Left ventricle myocardium inferior (tissue), 1 donor: ENCODE measurements around the gene TBC1D22B. TPM values are rescaled to one million over a fixed set of nuclear protein-coding genes. Genes with fewer than 3 reads are reported as not detected.
A peak's percentile ranks its signal among the peaks of the same experiment; 100 is the strongest.

Experiments used
- DNase-seq: peaks from one replicate; pipeline ENCODE4 v3.0.0-alpha.2; 2020
- H3K27ac ChIP-seq: fragments of 200-600 bp; replicated peaks from 2 replicates; pipeline ENCODE4 v1.8.0; 2021
- H3K27me3 ChIP-seq: fragments of 200-600 bp; 2 replicates; pipeline ENCODE4 v1.8.0; 2021; ENCODE audit warnings: low read depth
- H3K36me3 ChIP-seq: fragments of 200-600 bp; 2 replicates; pipeline ENCODE4 v1.8.0; 2021
- H3K4me1 ChIP-seq: fragments of 200-600 bp; 2 replicates; pipeline ENCODE4 v1.8.0; 2021
- H3K4me3 ChIP-seq: fragments of 200-600 bp; 2 replicates; pipeline ENCODE4 v1.8.0; 2021; ENCODE audit warnings: mild to moderate bottlenecking, moderate library complexity
- H3K9me3 ChIP-seq: fragments of 200-600 bp; replicated peaks from 2 replicates; pipeline ENCODE4 v1.8.0; 2021
- intact Hi-C: fragments of 100-400 bp; cut with micrococcal nuclease; formaldehyde crosslinking; loops from one replicate; pipeline ENCODE4 v1.11.0; 2022
- total RNA-seq: library from RNA; stranded (reverse); fragmentation: NEBNext Ultra II Directional; extraction: Animal tissue kit (Norgen Biotek cat#: 25700); gene quantifications from one replicate; pipeline ENCODE4 v1.2.1, GENCODE V29; 2021
- TF ChIP-seq, protein P1 (sequence below): fragments of 200-600 bp; IDR thresholded peaks from 2 replicates; pipeline ENCODE4 v1.8.0; 2021; ENCODE audit warnings: antibody characterized with exemption, mild to moderate bottlenecking, borderline replicate concordance
- donor health status: DM: no; HTN: yes; CAD: no; lungs with severe emphysema.

The TBC1D22B gene
- total RNA-seq, 1 donor from 2014 or later = 6.1 TPM

DNA sequence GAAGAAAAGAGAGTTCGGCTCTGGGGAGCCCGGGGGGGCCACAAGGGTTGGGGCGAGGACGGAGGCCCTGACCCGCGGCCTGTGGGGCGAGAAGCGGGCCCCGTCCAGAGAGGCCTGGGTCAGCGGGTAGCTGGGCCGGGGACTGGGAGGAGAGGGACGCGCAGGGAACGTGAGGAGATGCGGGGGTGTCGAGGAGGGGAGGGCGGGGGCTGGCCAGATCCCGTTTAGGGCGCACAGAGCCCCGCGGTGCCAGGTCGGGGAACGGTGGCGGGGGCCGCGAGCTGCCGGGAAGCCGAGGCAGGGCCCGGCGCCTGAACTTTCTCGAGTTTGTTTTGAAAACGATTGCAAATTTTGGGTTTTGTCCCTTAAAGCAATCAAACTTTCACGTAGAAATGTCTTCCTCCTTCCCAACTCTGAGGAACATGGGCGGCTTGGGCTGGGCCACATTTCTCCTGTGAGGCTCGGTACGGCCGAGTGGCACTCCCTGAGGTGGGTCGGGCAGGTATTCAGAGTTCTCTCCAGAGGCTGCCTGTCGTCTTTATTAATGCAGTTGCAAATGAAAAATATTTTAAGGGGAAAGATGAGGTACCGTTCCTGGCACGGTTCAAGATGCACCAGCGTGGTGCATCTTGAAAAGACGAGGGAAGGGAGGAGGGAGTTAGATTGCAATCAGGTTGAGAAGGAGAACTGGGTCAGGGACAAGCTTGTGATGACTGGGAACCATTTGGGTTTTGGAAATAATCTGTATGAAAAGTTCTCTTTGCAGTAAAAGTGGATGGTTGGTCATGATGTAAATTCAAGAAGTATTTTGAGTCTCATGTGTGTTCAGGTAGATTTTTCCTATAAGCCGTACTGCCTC is 97.2 kb downstream of the TBC1D22B start:
- Histone ChIP-seq H3K4me3 (peak overlapping the region; percentile 87), H3K27me3 (no peaks in the 10 kb centered on the region), H3K27ac (peak overlapping the region; percentile 53), H3K9me3 (no peaks in the 10 kb centered on the region), H3K36me3 (no peaks in the 10 kb centered on the region), H3K4me1 (peaks cover 47% of the 10 kb centered on the region)
- TF ChIP-seq, protein P1, sequence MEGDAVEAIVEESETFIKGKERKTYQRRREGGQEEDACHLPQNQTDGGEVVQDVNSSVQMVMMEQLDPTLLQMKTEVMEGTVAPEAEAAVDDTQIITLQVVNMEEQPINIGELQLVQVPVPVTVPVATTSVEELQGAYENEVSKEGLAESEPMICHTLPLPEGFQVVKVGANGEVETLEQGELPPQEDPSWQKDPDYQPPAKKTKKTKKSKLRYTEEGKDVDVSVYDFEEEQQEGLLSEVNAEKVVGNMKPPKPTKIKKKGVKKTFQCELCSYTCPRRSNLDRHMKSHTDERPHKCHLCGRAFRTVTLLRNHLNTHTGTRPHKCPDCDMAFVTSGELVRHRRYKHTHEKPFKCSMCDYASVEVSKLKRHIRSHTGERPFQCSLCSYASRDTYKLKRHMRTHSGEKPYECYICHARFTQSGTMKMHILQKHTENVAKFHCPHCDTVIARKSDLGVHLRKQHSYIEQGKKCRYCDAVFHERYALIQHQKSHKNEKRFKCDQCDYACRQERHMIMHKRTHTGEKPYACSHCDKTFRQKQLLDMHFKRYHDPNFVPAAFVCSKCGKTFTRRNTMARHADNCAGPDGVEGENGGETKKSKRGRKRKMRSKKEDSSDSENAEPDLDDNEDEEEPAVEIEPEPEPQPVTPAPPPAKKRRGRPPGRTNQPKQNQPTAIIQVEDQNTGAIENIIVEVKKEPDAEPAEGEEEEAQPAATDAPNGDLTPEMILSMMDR = no peak
- intact Hi-C loops = no loop called here
- DNase-seq = peak; percentile 22

DNA sequence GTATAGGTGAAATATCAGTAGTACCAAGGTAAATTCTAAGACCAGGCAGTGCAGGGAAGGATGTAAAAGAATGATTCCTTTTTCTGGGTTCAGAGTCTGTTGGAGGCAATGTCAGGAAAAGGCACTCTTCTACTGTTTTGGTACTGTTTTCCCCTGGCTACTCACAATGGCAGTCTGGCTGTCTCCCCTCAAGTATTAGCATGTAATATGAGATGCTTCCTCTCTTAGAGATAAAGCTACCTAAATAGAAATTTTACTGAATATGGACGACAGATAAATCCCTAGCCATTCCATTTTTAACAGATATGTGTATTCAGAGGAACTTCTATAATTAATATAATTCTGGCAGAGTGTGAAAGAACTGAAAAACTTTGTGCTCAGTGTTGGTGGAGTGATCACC is 99.7 kb downstream of the TBC1D22B start:
- no peak overlapping the region for H3K27ac ChIP-seq
- intact Hi-C loops = no loop called here
- peaks cover 52% of the 10 kb centered on the region for H3K4me1 ChIP-seq
- no peak for DNase-seq
- H3K9me3 ChIP-seq = no peaks in the 10 kb centered on the region
- H3K36me3 ChIP-seq = peaks cover 18% of the 10 kb centered on the region
- no peaks in the 10 kb centered on the region for H3K27me3 ChIP-seq
- TF ChIP-seq, protein P1 = no peak
- H3K4me3 ChIP-seq = no peak overlapping the region

DNA sequence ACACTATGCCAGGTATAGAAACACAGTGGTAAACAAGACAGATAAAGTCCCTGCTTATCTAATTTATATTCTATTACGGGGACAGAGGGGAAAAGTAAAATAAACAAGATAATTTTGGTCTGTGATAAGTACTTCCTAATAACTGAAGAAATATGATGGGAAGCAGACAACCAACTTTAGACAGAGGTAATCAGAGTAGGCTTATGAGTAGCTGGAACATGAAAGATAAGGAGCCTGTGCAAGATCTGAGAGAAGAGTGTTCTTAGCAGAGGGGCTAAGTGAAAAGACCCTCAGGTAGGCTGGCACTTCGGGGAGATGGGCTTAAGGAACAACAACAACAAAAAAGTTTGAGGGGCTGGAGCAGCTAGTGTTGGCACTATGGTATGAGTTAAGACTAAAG is 100.3 kb downstream of the TBC1D22B start:
- H3K27me3 ChIP-seq = no peaks in the 10 kb centered on the region
- intact Hi-C loops = no loop called here

DNA sequence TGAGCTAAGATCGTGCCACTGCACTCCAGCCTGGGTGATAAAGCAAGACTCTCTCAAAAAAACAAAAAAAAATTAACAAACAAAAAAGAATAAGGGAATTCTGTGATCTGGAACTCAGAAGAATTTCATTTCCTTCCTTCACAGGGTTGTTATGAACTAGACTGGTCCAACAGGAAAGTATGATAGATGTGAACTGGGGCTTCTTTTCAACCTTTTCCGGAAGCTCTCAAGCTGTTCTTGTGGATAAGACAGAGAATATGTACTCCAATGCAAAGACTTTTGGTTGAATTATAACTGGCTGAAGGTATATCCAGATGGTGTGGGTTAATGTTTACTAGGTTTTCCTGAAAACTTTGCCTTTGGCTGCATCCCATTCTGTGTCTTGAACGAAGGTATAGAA is 101.5 kb downstream of the TBC1D22B start:
- no peak for DNase-seq
- Histone ChIP-seq H3K36me3 (peaks cover 20% of the 10 kb centered on the region), H3K4me1 (peaks cover 45% of the 10 kb centered on the region), H3K27ac (no peak overlapping the region), H3K4me3 (no peak overlapping the region), H3K9me3 (no peaks in the 10 kb centered on the region), H3K27me3 (no peaks in the 10 kb centered on the region)
- TF ChIP-seq, protein P1 = no peak
- intact Hi-C loops = no loop called here

More for the DNA sequence above, 100.3 kb downstream of the TBC1D22B start:
- Histone ChIP-seq H3K27ac (no peak overlapping the region), H3K9me3 (no peaks in the 10 kb centered on the region), H3K36me3 (peaks cover 20% of the 10 kb centered on the region), H3K4me1 (peaks cover 52% of the 10 kb centered on the region), H3K4me3 (no peak overlapping the region)
- TF ChIP-seq, protein P1 = no peak
- no peak for DNase-seq

DNA sequence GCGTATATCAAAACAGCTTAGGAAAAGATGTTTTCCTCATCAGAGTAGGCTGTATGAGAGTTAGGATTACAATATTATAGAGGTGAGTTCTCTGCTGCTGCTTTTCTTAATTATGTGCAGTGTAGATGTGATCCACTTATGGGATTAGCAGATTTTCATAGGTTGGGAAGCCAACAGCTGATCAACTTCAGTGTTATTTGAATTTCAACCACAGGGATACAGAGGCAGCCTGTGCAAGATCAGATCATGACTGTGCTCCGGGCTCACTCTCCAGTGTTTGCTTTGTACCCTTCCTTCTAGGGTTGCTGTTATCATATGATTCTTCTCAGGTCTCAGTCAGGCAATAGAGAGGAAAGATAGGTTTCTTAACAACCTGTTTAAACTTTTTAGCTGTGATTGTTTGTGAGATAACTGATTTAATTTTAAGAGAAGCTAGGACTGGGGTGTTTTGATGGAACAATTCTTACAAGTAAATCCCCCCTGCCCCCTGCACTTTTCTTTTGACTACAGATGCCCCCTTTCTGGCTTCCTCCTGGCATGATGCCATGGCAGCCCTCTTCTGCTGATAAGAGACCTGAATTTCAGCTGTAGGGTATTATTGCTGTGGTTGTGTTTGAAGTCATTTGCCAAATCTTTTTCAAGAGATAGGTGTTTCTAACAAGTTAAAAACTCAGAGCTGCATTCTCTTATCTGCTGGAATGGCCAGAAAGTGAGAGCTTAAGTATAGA is 104.7 kb downstream of the TBC1D22B start:
- DNase-seq = no peak
- intact Hi-C loops = no loop called here
- TF ChIP-seq, protein P1 = no peak

More for the DNA sequence above, 104.7 kb downstream of the TBC1D22B start:
- no peak overlapping the region for H3K27ac ChIP-seq
- no peaks in the 10 kb centered on the region for H3K27me3 ChIP-seq
- H3K9me3 ChIP-seq = no peaks in the 10 kb centered on the region
- no peak overlapping the region for H3K4me3 ChIP-seq
- peaks cover 34% of the 10 kb centered on the region for H3K4me1 ChIP-seq
- H3K36me3 ChIP-seq = peaks cover 20% of the 10 kb centered on the region
